OCI-LY7 (cell line): ENCODE results near the gene TAL1. TPM values are rescaled to one million over a fixed set of nuclear protein-coding genes. Genes with fewer than 3 reads are reported as not detected.

Experiments used
- BruUV-seq: library from RNA; stranded (reverse); fragments of 400-500 nt; replicated peaks from 2 replicates; lab custom pipeline; 2021; lab: Mats Ljungman, UMichigan
- CTCF ChIA-PET: fragments of 300-600 bp; sonication (Branson Sonifier 250); formaldehyde crosslinking; loops from one replicate; lab custom pipeline; 2022; ENCODE audit warnings: antibody characterized with exemption; ENCODE audit not compliant: unreplicated experiment; lab: Charles Lee
- POLR2A ChIA-PET: fragments of 300-600 bp; sonication (Branson Sonifier 250); formaldehyde crosslinking; loops from one replicate; lab custom pipeline; 2022; ENCODE audit warnings: antibody characterized with exemption; lab: Charles Lee
- DNase-seq: peaks from one replicate; pipeline ENCODE4 v3.0.0-alpha.2; 2015; ENCODE audit warnings: low spot score
- H2AFZ ChIP-seq: fragments of 200-600 bp; sonication (generic), shearing (Covaris generic); 2 replicates; pipeline ENCODE4 v1.6.1; 2014; ENCODE audit warnings: mild to moderate bottlenecking, antibody characterized with exemption, low read length, moderate library complexity
- H3K27ac ChIP-seq: fragments of 200-600 bp; sonication (generic); 2 replicates; pipeline ENCODE4 v1.5.1; 2014; ENCODE audit warnings: mixed run types, low read depth, mild to moderate bottlenecking, moderate library complexity, low read length, inconsistent platforms; ENCODE audit not compliant: poor library complexity, severe bottlenecking
- H3K36me3 ChIP-seq: fragments of 200-600 bp; sonication (generic); 2 replicates; pipeline ENCODE4 v1.6.1; 2014; ENCODE audit warnings: mild to moderate bottlenecking, antibody characterized with exemption, low read length, moderate library complexity, mixed read lengths; ENCODE audit not compliant: insufficient read depth
- H3K4me1 ChIP-seq: fragments of 200-600 bp; sonication (generic); 2 replicates; pipeline ENCODE4 v1.5.1; 2014; ENCODE audit warnings: mild to moderate bottlenecking, low read length; ENCODE audit not compliant: insufficient read depth, poor library complexity, severe bottlenecking
- H3K4me2 ChIP-seq: fragments of 200-600 bp; sonication (generic); 2 replicates; pipeline ENCODE4 v1.6.1; 2014; ENCODE audit warnings: mild to moderate bottlenecking, low read length
- H3K4me3 ChIP-seq: fragments of 200-600 bp; sonication (generic); 2 replicates; pipeline ENCODE4 v1.5.1; 2014; ENCODE audit warnings: mild to moderate bottlenecking, low read depth, low read length; ENCODE audit not compliant: poor library complexity, severe bottlenecking
- H3K79me2 ChIP-seq: fragments of 200-600 bp; sonication (generic); 2 replicates; pipeline ENCODE4 v1.6.1; 2016; ENCODE audit warnings: low read depth, mild to moderate bottlenecking, low read length, moderate library complexity, mixed read lengths; ENCODE audit not compliant: insufficient read depth
- H3K9me2 ChIP-seq: fragments of 200-600 bp; sonication (generic); 2 replicates; pipeline ENCODE4 v1.6.1; 2016; ENCODE audit warnings: mild to moderate bottlenecking, low read length, mixed read lengths; ENCODE audit not compliant: insufficient read depth
- H3K9me3 ChIP-seq: fragments of 200-600 bp; sonication (generic); 2 replicates; pipeline ENCODE4 v1.6.1; 2014; ENCODE audit warnings: mild to moderate bottlenecking, mixed run types, low read length, mixed read lengths
- H4K20me1 ChIP-seq: fragments of 200-600 bp; sonication (generic); 2 replicates; pipeline ENCODE4 v1.6.1; 2014; ENCODE audit warnings: mild to moderate bottlenecking, antibody characterized with exemption, low read length, moderate library complexity, mixed read lengths; ENCODE audit not compliant: insufficient read depth
- EZH2phosphoT487 ChIP-seq: fragments of 200-600 bp; sonication (generic); IDR thresholded peaks from 2 replicates; pipeline ENCODE4 v1.6.1; 2018; ENCODE audit warnings: low read depth, borderline replicate concordance, mild to moderate bottlenecking, mixed run types, antibody characterized with exemption, low read length, moderate library complexity, mixed read lengths
- intact Hi-C: fragments of 100-400 bp; cut with micrococcal nuclease; formaldehyde crosslinking; loops from one replicate; pipeline ENCODE4 v1.10.0; 2022; ENCODE audit not compliant: unreplicated experiment
- total RNA-seq, 2 experiments: library from RNA; depleted of rRNA in 1 of 2; stranded (reverse); fragments of >200 nt in 1 of 2; shearing (Covaris generic) in 1 of 2; gene quantifications; 2 replicates each; pipeline ENCODE4 v1.2.3, GENCODE V29; 2014 to 2022
- TF ChIP-seq, protein P1 (sequence below): fragments of 200-600 bp; sonication (generic); conservative IDR thresholded peaks from 2 replicates; pipeline ENCODE4 v1.5.1; 2014; ENCODE audit warnings: mild to moderate bottlenecking, antibody characterized with exemption, low read length, moderate library complexity, mixed read lengths

The TAL1 gene
- total RNA-seq, 2 experiments from 2014 or later, result not detected

DNA sequence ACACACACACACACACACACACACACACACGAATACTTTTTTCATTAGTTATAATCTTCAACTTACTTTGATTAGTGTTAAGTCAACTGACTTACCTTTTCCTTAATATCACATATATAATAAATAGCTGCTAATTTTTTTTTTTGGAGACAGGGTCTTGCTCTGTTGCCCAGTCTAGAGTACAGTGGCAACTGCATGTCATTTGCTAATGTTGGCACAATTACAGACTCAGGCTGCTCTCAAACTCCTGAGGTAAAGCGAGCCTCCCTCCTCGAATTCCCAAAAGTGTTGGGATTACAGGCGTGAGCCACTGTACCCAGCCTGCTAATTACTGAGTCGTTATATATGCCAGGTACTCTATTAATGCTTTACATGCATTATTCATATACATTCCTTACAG, 20.8 kb upstream of the TAL1 start:
- no peaks in the 10 kb centered on the region; the same call in 1 of the 2 replicates for H4K20me1 ChIP-seq
- POLR2A ChIA-PET, result interaction anchor here (0.6 to 2.5 kb wide), 3 partner anchors 10 to 109 kb away, joined by 3 to 9 read pairs (median 4); no protein-coding TSS in a partner anchor

DNA sequence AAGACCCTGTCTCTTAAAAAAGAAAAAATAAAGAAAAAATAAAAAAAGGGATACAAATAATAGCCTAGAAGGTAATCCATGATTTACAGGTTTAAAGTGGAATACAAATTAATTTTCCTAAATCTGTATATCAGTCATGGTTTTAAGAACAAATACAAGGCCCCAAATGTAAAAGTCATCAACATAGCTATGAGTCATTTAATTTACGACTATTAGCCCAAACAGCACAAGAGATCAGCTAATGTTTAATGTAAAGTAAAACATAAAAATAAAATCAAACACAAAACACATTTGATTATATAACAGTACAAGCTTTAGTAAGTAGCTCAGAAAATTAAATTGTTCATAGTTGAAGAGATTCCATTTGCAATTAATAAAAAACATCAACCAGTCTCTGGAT, 20.3 kb upstream of the TAL1 start:
- Histone ChIP-seq H3K4me3 (no peak overlapping the region), H2AFZ (no peak overlapping the region), H3K79me2 (0 out of 2 replicates have a peak, but pooled peaks cover 4% of the 10 kb centered on the region), H4K20me1 (no peaks in the 10 kb centered on the region; the same call in 1 of the 2 replicates), H3K9me2 (no peaks in the 10 kb centered on the region), H3K9me3 (no peaks in the 10 kb centered on the region), H3K4me1 (no peaks in the 10 kb centered on the region), H3K4me2 (no peak overlapping the region), H3K36me3 (peaks cover 83% of the 10 kb centered on the region), H3K27ac (no peak overlapping the region)
- ChIA-PET CTCF (no interaction called here), POLR2A (interaction anchor here (0.6 to 2.5 kb wide), 2 partner anchors 11 to 110 kb away, joined by 4 to 9 read pairs; no protein-coding TSS in a partner anchor)
- DNase-seq, result no peak
- TF ChIP-seq, protein P1, sequence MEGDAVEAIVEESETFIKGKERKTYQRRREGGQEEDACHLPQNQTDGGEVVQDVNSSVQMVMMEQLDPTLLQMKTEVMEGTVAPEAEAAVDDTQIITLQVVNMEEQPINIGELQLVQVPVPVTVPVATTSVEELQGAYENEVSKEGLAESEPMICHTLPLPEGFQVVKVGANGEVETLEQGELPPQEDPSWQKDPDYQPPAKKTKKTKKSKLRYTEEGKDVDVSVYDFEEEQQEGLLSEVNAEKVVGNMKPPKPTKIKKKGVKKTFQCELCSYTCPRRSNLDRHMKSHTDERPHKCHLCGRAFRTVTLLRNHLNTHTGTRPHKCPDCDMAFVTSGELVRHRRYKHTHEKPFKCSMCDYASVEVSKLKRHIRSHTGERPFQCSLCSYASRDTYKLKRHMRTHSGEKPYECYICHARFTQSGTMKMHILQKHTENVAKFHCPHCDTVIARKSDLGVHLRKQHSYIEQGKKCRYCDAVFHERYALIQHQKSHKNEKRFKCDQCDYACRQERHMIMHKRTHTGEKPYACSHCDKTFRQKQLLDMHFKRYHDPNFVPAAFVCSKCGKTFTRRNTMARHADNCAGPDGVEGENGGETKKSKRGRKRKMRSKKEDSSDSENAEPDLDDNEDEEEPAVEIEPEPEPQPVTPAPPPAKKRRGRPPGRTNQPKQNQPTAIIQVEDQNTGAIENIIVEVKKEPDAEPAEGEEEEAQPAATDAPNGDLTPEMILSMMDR, result no peak
- TF ChIP-seq EZH2phosphoT487, result no peak
- intact Hi-C loops, result no loop called here
- no TSS peak for BruUV-seq

More for the DNA sequence above, 20.8 kb upstream of the TAL1 start:
- Histone ChIP-seq H3K27ac (no peak overlapping the region), H2AFZ (no peak overlapping the region), H3K36me3 (peaks cover 87% of the 10 kb centered on the region), H3K4me1 (no peaks in the 10 kb centered on the region), H3K9me3 (no peaks in the 10 kb centered on the region), H3K79me2 (0 out of 2 replicates have a peak, but pooled peaks cover 4% of the 10 kb centered on the region), H3K4me3 (no peak overlapping the region), H3K4me2 (no peak overlapping the region), H3K9me2 (no peaks in the 10 kb centered on the region)
- no TSS peak for BruUV-seq
- DNase-seq, result no peak
- CTCF ChIA-PET, result no interaction called here
- intact Hi-C loops, result no loop called here
- no peak for TF ChIP-seq EZH2phosphoT487
- TF ChIP-seq, protein P1, result no peak

DNA sequence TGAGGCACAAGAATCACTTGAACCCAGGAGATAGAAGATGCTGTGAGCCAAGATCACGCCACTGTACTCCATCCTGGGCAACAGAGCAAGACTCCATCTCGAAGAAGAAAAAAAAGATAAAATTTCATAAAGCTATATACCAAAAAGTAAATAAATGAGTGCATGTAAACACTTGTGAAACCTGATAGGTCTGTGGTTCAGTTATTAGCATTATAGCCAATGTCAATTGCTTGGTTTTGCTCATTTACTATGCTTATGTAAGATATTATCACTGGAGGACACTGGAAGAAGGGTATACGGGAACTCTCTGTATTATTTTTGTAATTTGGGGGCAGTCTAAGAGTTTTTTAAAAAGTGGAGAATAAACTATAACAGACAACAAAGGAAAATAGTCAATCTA, 17.7 kb upstream of the TAL1 start:
- intact Hi-C loops, result loop anchor here (5.0 kb wide), 1 partner anchor 57 kb away; the partner anchor contains the start of gene PDZK1IP1
- no peaks in the 10 kb centered on the region for H3K9me2 ChIP-seq
- no TSS peak for BruUV-seq
- CTCF ChIA-PET, result no interaction called here
- no peak overlapping the region for H3K27ac ChIP-seq
- H2AFZ ChIP-seq, result no peak overlapping the region
- no peaks in the 10 kb centered on the region for H3K79me2 ChIP-seq
- H3K36me3 ChIP-seq, result peaks cover 57% of the 10 kb centered on the region
- H3K4me3 ChIP-seq, result no peak overlapping the region
- no peaks in the 10 kb centered on the region; the same call in 1 of the 2 replicates for H4K20me1 ChIP-seq
- no peak for DNase-seq
- TF ChIP-seq EZH2phosphoT487, result no peak
- TF ChIP-seq, protein P1, result no peak
- H3K9me3 ChIP-seq, result no peaks in the 10 kb centered on the region
- no peaks in the 10 kb centered on the region for H3K4me1 ChIP-seq
- POLR2A ChIA-PET, result no interaction called here
- H3K4me2 ChIP-seq, result no peak overlapping the region
